OCI-LY7 (cell line): ENCODE results near the gene ZNF438. TPM values are rescaled to one million over a fixed set of nuclear protein-coding genes. Genes with fewer than 3 reads are reported as not detected.

Experiments used
- BruUV-seq: library from RNA; stranded (reverse); fragments of 400-500 nt; replicated peaks from 2 replicates; lab custom pipeline; 2021; lab: Mats Ljungman, UMichigan
- CTCF ChIA-PET: fragments of 300-600 bp; sonication (Branson Sonifier 250); formaldehyde crosslinking; loops from one replicate; lab custom pipeline; 2022; ENCODE audit warnings: antibody characterized with exemption; ENCODE audit not compliant: unreplicated experiment; lab: Charles Lee
- POLR2A ChIA-PET: fragments of 300-600 bp; sonication (Branson Sonifier 250); formaldehyde crosslinking; loops from one replicate; lab custom pipeline; 2022; ENCODE audit warnings: antibody characterized with exemption; lab: Charles Lee
- DNase-seq: peaks from one replicate; pipeline ENCODE4 v3.0.0-alpha.2; 2015; ENCODE audit warnings: low spot score
- H2AFZ ChIP-seq: fragments of 200-600 bp; sonication (generic), shearing (Covaris generic); 2 replicates; pipeline ENCODE4 v1.6.1; 2014; ENCODE audit warnings: mild to moderate bottlenecking, antibody characterized with exemption, low read length, moderate library complexity
- H3K27ac ChIP-seq: fragments of 200-600 bp; sonication (generic); 2 replicates; pipeline ENCODE4 v1.5.1; 2014; ENCODE audit warnings: mixed run types, low read depth, mild to moderate bottlenecking, moderate library complexity, low read length, inconsistent platforms; ENCODE audit not compliant: poor library complexity, severe bottlenecking
- H3K36me3 ChIP-seq: fragments of 200-600 bp; sonication (generic); 2 replicates; pipeline ENCODE4 v1.6.1; 2014; ENCODE audit warnings: mild to moderate bottlenecking, antibody characterized with exemption, low read length, moderate library complexity, mixed read lengths; ENCODE audit not compliant: insufficient read depth
- H3K4me1 ChIP-seq: fragments of 200-600 bp; sonication (generic); 2 replicates; pipeline ENCODE4 v1.5.1; 2014; ENCODE audit warnings: mild to moderate bottlenecking, low read length; ENCODE audit not compliant: insufficient read depth, poor library complexity, severe bottlenecking
- H3K4me2 ChIP-seq: fragments of 200-600 bp; sonication (generic); 2 replicates; pipeline ENCODE4 v1.6.1; 2014; ENCODE audit warnings: mild to moderate bottlenecking, low read length
- H3K4me3 ChIP-seq: fragments of 200-600 bp; sonication (generic); 2 replicates; pipeline ENCODE4 v1.5.1; 2014; ENCODE audit warnings: mild to moderate bottlenecking, low read depth, low read length; ENCODE audit not compliant: poor library complexity, severe bottlenecking
- H3K79me2 ChIP-seq: fragments of 200-600 bp; sonication (generic); 2 replicates; pipeline ENCODE4 v1.6.1; 2016; ENCODE audit warnings: low read depth, mild to moderate bottlenecking, low read length, moderate library complexity, mixed read lengths; ENCODE audit not compliant: insufficient read depth
- H3K9me2 ChIP-seq: fragments of 200-600 bp; sonication (generic); 2 replicates; pipeline ENCODE4 v1.6.1; 2016; ENCODE audit warnings: mild to moderate bottlenecking, low read length, mixed read lengths; ENCODE audit not compliant: insufficient read depth
- H3K9me3 ChIP-seq: fragments of 200-600 bp; sonication (generic); 2 replicates; pipeline ENCODE4 v1.6.1; 2014; ENCODE audit warnings: mild to moderate bottlenecking, mixed run types, low read length, mixed read lengths
- H4K20me1 ChIP-seq: fragments of 200-600 bp; sonication (generic); 2 replicates; pipeline ENCODE4 v1.6.1; 2014; ENCODE audit warnings: mild to moderate bottlenecking, antibody characterized with exemption, low read length, moderate library complexity, mixed read lengths; ENCODE audit not compliant: insufficient read depth
- CTCF ChIP-seq: fragments of 200-600 bp; sonication (generic); conservative IDR thresholded peaks from 2 replicates; pipeline ENCODE4 v1.5.1; 2014; ENCODE audit warnings: mild to moderate bottlenecking, antibody characterized with exemption, low read length, moderate library complexity, mixed read lengths
- EZH2phosphoT487 ChIP-seq: fragments of 200-600 bp; sonication (generic); IDR thresholded peaks from 2 replicates; pipeline ENCODE4 v1.6.1; 2018; ENCODE audit warnings: low read depth, borderline replicate concordance, mild to moderate bottlenecking, mixed run types, antibody characterized with exemption, low read length, moderate library complexity, mixed read lengths
- intact Hi-C: fragments of 100-400 bp; cut with micrococcal nuclease; formaldehyde crosslinking; loops from one replicate; pipeline ENCODE4 v1.10.0; 2022; ENCODE audit not compliant: unreplicated experiment
- total RNA-seq, 2 experiments: library from RNA; depleted of rRNA in 1 of 2; stranded (reverse); fragments of >200 nt in 1 of 2; shearing (Covaris generic) in 1 of 2; gene quantifications; 2 replicates each; pipeline ENCODE4 v1.2.3, GENCODE V29; 2014 to 2022

The ZNF438 gene
- total RNA-seq, 2 experiments from 2014 or later, result 2.0 to 2.5 TPM

GRCh38 chr10:30980951-30981616, 50.6 kb downstream of the ZNF438 start:
- no peak overlapping the region for H3K27ac ChIP-seq
- H3K4me2 ChIP-seq, result no peak overlapping the region
- H2AFZ ChIP-seq, result no peak overlapping the region
- H4K20me1 ChIP-seq, result no peaks in the 10 kb centered on the region
- DNase-seq, result no peak
- ChIA-PET POLR2A (interaction anchor here (0.7 kb wide), 1 partner anchor 26 kb away, joined by 4 read pairs; no protein-coding TSS in a partner anchor), CTCF (no interaction called here)
- no peaks in the 10 kb centered on the region for H3K79me2 ChIP-seq
- H3K9me3 ChIP-seq, result no peaks in the 10 kb centered on the region
- no peak overlapping the region for H3K4me3 ChIP-seq
- H3K36me3 ChIP-seq, result no peaks in the 10 kb centered on the region
- H3K4me1 ChIP-seq, result no peaks in the 10 kb centered on the region
- TF ChIP-seq EZH2phosphoT487 (no peak), CTCF (no peak)
- H3K9me2 ChIP-seq, result no peaks in the 10 kb centered on the region
- intact Hi-C loops, result no loop called here
- BruUV-seq, result no TSS peak

GRCh38 chr10:30979956-30980355, 51.7 kb downstream of the ZNF438 start:
- Histone ChIP-seq H4K20me1 (no peaks in the 10 kb centered on the region), H3K27ac (no peak overlapping the region), H2AFZ (no peak overlapping the region), H3K36me3 (no peaks in the 10 kb centered on the region), H3K4me3 (no peak overlapping the region), H3K4me1 (no peaks in the 10 kb centered on the region), H3K79me2 (no peaks in the 10 kb centered on the region), H3K9me2 (no peaks in the 10 kb centered on the region), H3K4me2 (no peak overlapping the region), H3K9me3 (no peaks in the 10 kb centered on the region)
- BruUV-seq, result no TSS peak
- ChIA-PET POLR2A (no interaction called here), CTCF (no interaction called here)
- intact Hi-C loops, result no loop called here
- no peak for DNase-seq
- TF ChIP-seq CTCF (no peak), EZH2phosphoT487 (no peak)

- ChIA-PET CTCF (no interaction called here), POLR2A (no interaction called here)
- Histone ChIP-seq H4K20me1 (no peaks in the 10 kb centered on the region), H3K9me2 (no peaks in the 10 kb centered on the region), H3K79me2 (no peaks in the 10 kb centered on the region), H3K36me3 (no peaks in the 10 kb centered on the region), H2AFZ (no peak overlapping the region), H3K4me1 (no peaks in the 10 kb centered on the region), H3K27ac (no peak overlapping the region), H3K9me3 (no peaks in the 10 kb centered on the region), H3K4me3 (no peak overlapping the region), H3K4me2 (no peak overlapping the region)
- no peak for DNase-seq
- BruUV-seq, result no TSS peak
- intact Hi-C loops, result no loop called here
- TF ChIP-seq EZH2phosphoT487, result no peak
- no peak for TF ChIP-seq CTCF
Observed at GRCh38 chr10:30978843-30979242, 52.8 kb downstream of the ZNF438 start.
